ENCODE results near the gene TTC21A. TPM values are rescaled to one million over a fixed set of nuclear protein-coding genes. Genes with fewer than 3 reads are reported as not detected.

TTC21A gene
- total RNA-seq, 1 experiment from 2014 or later, result 5.6 TPM

DNA sequence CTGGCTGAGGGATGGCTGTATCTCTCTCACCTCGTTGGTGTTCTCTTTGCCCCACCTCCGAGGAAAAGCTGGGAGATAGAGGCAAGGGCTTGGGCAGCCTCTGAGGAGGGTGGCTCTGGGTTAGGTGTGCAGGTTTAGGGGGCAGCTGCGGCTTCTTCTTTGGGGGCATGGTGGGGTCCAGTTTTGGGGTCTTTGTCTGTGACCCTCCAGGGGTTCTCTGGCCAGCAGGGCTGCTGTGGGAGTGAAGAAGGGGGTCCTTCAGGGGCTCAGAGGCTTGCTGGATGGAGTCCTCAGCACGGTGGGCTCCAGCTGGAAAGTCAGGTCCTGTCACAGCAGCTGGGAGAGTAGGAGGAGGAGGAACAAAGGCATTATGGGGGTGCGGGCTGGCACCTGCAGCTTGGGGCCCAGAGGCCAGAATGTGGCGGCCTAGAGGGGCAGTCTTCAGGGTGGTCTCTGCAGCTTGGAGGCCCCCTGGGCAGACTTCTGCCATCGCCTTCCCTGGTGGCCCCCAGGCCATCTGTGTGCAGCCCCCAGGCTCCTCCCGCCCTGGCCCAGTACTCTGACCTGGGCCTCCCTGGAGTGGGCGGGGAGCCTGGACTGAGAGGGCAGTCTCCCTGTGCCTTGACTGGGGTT lies 78.0 kb downstream of the TTC21A start:
- no peak overlapping the region for H3K4me3 ChIP-seq (replicated peaks in 1 of 2; ENCODE audit: low read depth in 1 of 2, low read length in 2 of 2)
- ChIA-PET POLR2A (no interaction called here), RAD21 (ENCODE audit: low non-redundant PET in 1 of 2, low total read pairs in 2 of 2, uncharacterized antibody in 2 of 2, unreplicated experiment in 2 of 2) (interaction anchor here in 1 of 2 experiments (1.0 kb wide), 1 partner anchor 103 kb away, joined by 3 read pairs; no protein-coding TSS in a partner anchor), CTCF (interaction anchor here (1.4 to 2.1 kb wide), 2 partner anchors 60 to 103 kb away, joined by 5 to 9 read pairs; no protein-coding TSS in a partner anchor)
- H3K27ac ChIP-seq (ENCODE audit: low read depth, low read length), result no peak overlapping the region
- DNase-seq (ENCODE audit: low read depth, low spot score) (no peak), ATAC-seq (no peak)
- no peaks in the 10 kb centered on the region for H3K9me3 ChIP-seq (ENCODE audit: control insufficient read depth in 1 of 2, insufficient read depth in 1 of 2, low read depth in 1 of 2, low read length in 2 of 2)
- intact Hi-C loops (cut with micrococcal nuclease), result no loop called here
- no peaks in the 10 kb centered on the region for H3K9me2 ChIP-seq (ENCODE audit: insufficient read depth)
- no peak overlapping the region for H2AFZ ChIP-seq (ENCODE audit: low read depth, low read length, poor library complexity, severe bottlenecking)
- TF ChIP-seq TCF7L2 (IDR thresholded peaks at IDR 0.05; ENCODE audit: borderline replicate concordance, extremely low read depth, insufficient read depth, insufficient read length) (no peak), FOSL1 (IDR thresholded peaks at IDR 0.05; ENCODE audit: low read depth) (no peak), SRF (IDR thresholded peaks at IDR 0.05; ENCODE audit: low read depth) (no peak), YY1 (IDR thresholded peaks at IDR 0.05; ENCODE audit: extremely low read depth, insufficient replicate concordance, low read depth, low read length) (no peak), ZFX (IDR thresholded peaks at IDR 0.05) (no peak), SP1 (IDR thresholded peaks at IDR 0.05; ENCODE audit: low read depth) (no peak), CEBPB (IDR thresholded peaks at IDR 0.05; ENCODE audit: low read depth) (no peak), EZH2 (IDR thresholded peaks at IDR 0.05) (no peak), SIN3A (IDR thresholded peaks at IDR 0.05; ENCODE audit: low read depth) (no peak), CBX3 (IDR thresholded peaks at IDR 0.05; ENCODE audit: low read depth) (no peak), ELF1 (IDR thresholded peaks at IDR 0.05; ENCODE audit: borderline replicate concordance, low read depth) (no peak), JUND (IDR thresholded peaks at IDR 0.05) (no peak), RAD21 (IDR thresholded peaks at IDR 0.05; ENCODE audit: low read depth) (no peak), POLR2AphosphoS5 (IDR thresholded peaks at IDR 0.05; ENCODE audit: low read depth, low read length) (no peak), ATF3 (IDR thresholded peaks at IDR 0.05) (no peak)
- TF ChIP-seq, protein P1, sequence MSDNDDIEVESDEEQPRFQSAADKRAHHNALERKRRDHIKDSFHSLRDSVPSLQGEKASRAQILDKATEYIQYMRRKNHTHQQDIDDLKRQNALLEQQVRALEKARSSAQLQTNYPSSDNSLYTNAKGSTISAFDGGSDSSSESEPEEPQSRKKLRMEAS (IDR thresholded peaks at IDR 0.05), result no peak
- H3K79me2 ChIP-seq (ENCODE audit: insufficient read depth, low read length), result no peaks in the 10 kb centered on the region
- H4K20me1 ChIP-seq (ENCODE audit: insufficient read depth), result no peaks in the 10 kb centered on the region
- H3K36me3 ChIP-seq (ENCODE audit: control insufficient read depth in 1 of 2, insufficient read depth in 2 of 2, low read length in 2 of 2), result no peaks in the 10 kb centered on the region
- BruUV-seq (replicated peaks), result no TSS peak
- H3K4me1 ChIP-seq (ENCODE audit: control insufficient read depth in 1 of 2, insufficient read depth in 2 of 2, low read length in 2 of 2), result peaks cover 6 to 15% of the 10 kb centered on the region in 2 experiments
- H3K4me2 ChIP-seq (ENCODE audit: low read length), result no peak overlapping the region
- no peaks in the 10 kb centered on the region for H3K27me3 ChIP-seq (ENCODE audit: insufficient read depth, low read length)
- no peak overlapping the region for H3K9ac ChIP-seq (ENCODE audit: low read length)

Data from HCT116 (cell line).